Neural progenitor cell (in vitro differentiated cells): Measurements from ENCODE around the gene POC1A.

ENCODE experiments used
- EZH2 ChIP-seq: fragments of 200-600 bp; sonication (generic); IDR thresholded peaks from 2 replicates; pipeline ENCODE4 v1.6.1; 2017; ENCODE audit warnings: antibody characterized with exemption, mild to moderate bottlenecking, moderate library complexity
- TF ChIP-seq, protein P1 (sequence below): fragments of 200-600 bp; sonication (generic); IDR thresholded peaks from 2 replicates; pipeline ENCODE4 v1.5.1; 2017; ENCODE audit warnings: antibody characterized with exemption, mild to moderate bottlenecking

DNA sequence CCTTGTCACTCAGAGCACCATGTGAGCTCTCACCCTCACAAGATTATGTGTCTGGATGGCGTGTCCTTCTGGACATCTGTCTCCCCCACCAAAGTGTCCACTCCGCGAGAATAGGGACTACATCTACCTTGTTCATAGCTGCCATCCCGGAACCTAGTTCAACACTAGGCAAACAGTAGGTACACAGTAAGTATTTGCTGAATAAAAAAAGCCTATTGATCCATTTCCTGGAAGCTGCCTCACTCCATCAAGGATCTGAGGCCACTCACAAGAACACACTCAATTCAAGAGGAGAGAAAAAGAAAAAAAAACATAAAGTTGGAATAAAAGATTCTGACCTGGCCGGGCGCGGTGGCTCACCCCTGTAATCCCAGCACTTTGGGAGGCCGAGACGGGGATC, 32.5 kb upstream of the POC1A start:
- TF ChIP-seq, protein P1, sequence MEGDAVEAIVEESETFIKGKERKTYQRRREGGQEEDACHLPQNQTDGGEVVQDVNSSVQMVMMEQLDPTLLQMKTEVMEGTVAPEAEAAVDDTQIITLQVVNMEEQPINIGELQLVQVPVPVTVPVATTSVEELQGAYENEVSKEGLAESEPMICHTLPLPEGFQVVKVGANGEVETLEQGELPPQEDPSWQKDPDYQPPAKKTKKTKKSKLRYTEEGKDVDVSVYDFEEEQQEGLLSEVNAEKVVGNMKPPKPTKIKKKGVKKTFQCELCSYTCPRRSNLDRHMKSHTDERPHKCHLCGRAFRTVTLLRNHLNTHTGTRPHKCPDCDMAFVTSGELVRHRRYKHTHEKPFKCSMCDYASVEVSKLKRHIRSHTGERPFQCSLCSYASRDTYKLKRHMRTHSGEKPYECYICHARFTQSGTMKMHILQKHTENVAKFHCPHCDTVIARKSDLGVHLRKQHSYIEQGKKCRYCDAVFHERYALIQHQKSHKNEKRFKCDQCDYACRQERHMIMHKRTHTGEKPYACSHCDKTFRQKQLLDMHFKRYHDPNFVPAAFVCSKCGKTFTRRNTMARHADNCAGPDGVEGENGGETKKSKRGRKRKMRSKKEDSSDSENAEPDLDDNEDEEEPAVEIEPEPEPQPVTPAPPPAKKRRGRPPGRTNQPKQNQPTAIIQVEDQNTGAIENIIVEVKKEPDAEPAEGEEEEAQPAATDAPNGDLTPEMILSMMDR = no peak
- TF ChIP-seq EZH2 = no peak
